Measurements from ENCODE around the gene TP53I13. TPM values are rescaled to one million over a fixed set of nuclear protein-coding genes. Genes with fewer than 3 reads are reported as not detected.

TP53I13 gene
- total and polyA plus RNA-seq, 2 of the 4 experiments (the other 2 are of a cell fraction): 22.0 to 48.3 TPM

- Histone ChIP-seq H3K4me2 (ENCODE audit: low read depth, low read length) (no peak overlapping the region), H3K4ac (ENCODE audit: low read depth, low read length) (no peak overlapping the region), H2BK5ac (ENCODE audit: low read depth, low read length, poor library complexity, severe bottlenecking) (no peak overlapping the region), H3K4me1 (ENCODE audit: control insufficient read depth, insufficient read depth, low read length) (peaks cover 21% of the 10 kb centered on the region; the same call in 1 of the 2 replicates), H4K5ac (ENCODE audit: low read depth, low read length) (no peak overlapping the region), H3K14ac (replicated peaks; ENCODE audit: low read depth, low read length) (peak overlapping the region; percentile 35; the same call in 1 of the 2 replicates), H4K20me1 (ENCODE audit: insufficient read depth, low read length) (peaks cover 65% of the 10 kb centered on the region), H2BK20ac (ENCODE audit: low read depth, low read length) (no peak overlapping the region), H2BK15ac (ENCODE audit: low read depth, low read length) (no peak overlapping the region), H3K18ac (ENCODE audit: low read depth, low read length) (no peak overlapping the region), H3K27ac (ENCODE audit: insufficient read depth, low read length) (no peak overlapping the region; the same call in 1 of the 2 replicates), H2AK5ac (ENCODE audit: low read depth, low read length) (peak overlapping the region; percentile 0; the same call in 1 of the 2 replicates), H3K36me3 (ENCODE audit: control insufficient read depth, insufficient read depth, low read length) (peaks cover 24% of the 10 kb centered on the region), H2AFZ (replicated peaks; ENCODE audit: low read length, poor library complexity) (no peak overlapping the region), H4K8ac (ENCODE audit: low read depth in 2 of 2, low read length in 2 of 2) (peak overlapping the region in 1 of 2 experiments; percentile 47; a peak in 1 of 4 replicates), H4K91ac (ENCODE audit: insufficient read depth, low read depth, low read length) (no peak overlapping the region), H3K23ac (ENCODE audit: low read depth, low read length) (no peak overlapping the region), H3K56ac (ENCODE audit: extremely low read depth, insufficient read depth, low read length) (no peak overlapping the region), H3K9ac (ENCODE audit: low read depth, low read length) (no peak overlapping the region), H3K9me3 (ENCODE audit: control insufficient read depth, insufficient read depth, low read length) (no peaks in the 10 kb centered on the region), H3K79me1 (ENCODE audit: low read depth in 1 of 2, low read length in 2 of 2) (peaks cover 38 to 86% of the 10 kb centered on the region in 2 experiments), H2BK120ac (ENCODE audit: low read depth, low read length) (no peak overlapping the region), H3K4me3 (ENCODE audit: insufficient read depth, low read depth, low read length) (no peak overlapping the region), H3K9me1 (ENCODE audit: insufficient read depth, low read length) (peaks cover 26% of the 10 kb centered on the region), H2AK9ac (replicated peaks; ENCODE audit: low read depth, low read length, poor library complexity) (peak overlapping the region; percentile 68), H3K27me3 (ENCODE audit: control insufficient read depth, insufficient read depth, low read length) (no peaks in the 10 kb centered on the region)
- POLR2A ChIA-PET (ENCODE audit: unreplicated experiment): no interaction called here
- BruUV-seq (replicated peaks): no TSS peak
- TF ChIP-seq USF2 (IDR thresholded peaks at IDR 0.05; ENCODE audit: low read depth, low read length) (no peak), SMC3 (IDR thresholded peaks at IDR 0.05; ENCODE audit: low read depth, low read length) (no peak), CEBPB (IDR thresholded peaks at IDR 0.05; ENCODE audit: low read depth, low read length) (no peak), CTCF (conservative IDR thresholded peaks at IDR 0.05; ENCODE audit: low read depth, low read length) (no peak), RAD21 (IDR thresholded peaks at IDR 0.05; ENCODE audit: low read length) (no peak), CHD1 (IDR thresholded peaks at IDR 0.05; ENCODE audit: low read depth, low read length) (no peak), RFX5 (IDR thresholded peaks at IDR 0.05; ENCODE audit: low read depth, low read length) (no peak), BHLHE40 (IDR thresholded peaks at IDR 0.05; ENCODE audit: low read depth, low read length) (no peak), POLR2A (IDR thresholded peaks at IDR 0.05; ENCODE audit: low read depth, low read length) (no peak)
- DNase-seq: no peak
- WGBS, 2 experiments (ENCODE audit: extremely low coverage in 2 of 2, insufficient read length in 1 of 2): no CpG with 5 or more reads among the region's 12 CpGs
- ATAC-seq (ENCODE audit: low read depth): no peak
- dilution Hi-C loops (cut with HindIII; ENCODE audit: low sequenced_read_pairs, unreplicated experiment): no loop called here
- CTCF ChIA-PET: no interaction called here
- intact Hi-C loops (cut with micrococcal nuclease): no loop called here
- in situ Hi-C loops (cut with MboI; ENCODE audit: low sequenced_read_pairs): no loop called here
These were observed 16.1 kb downstream of the TP53I13 start for GRCh38 chr17:29584452-29585079.

All from IMR-90 (cell line).